Ascending aorta (tissue), 2 donors: Measurements from ENCODE around the gene CNNM2. TPM values are rescaled to one million over a fixed set of nuclear protein-coding genes. Genes with fewer than 3 reads are reported as not detected.

ENCODE experiments used
- DNase-seq, 2 donors: peaks; one replicate each; pipeline ENCODE4 v3.0.0-alpha.2; 2019; ENCODE audit warnings: low spot score in 2 of 2
- H3K27ac ChIP-seq, 2 donors: fragments of 200-600 bp; sonication (generic); one replicate each; pipeline ENCODE4 v1.5.1; 2016 to 2017; ENCODE audit warnings: mild to moderate bottlenecking in 1 of 2
- H3K27me3 ChIP-seq: fragments of 200-600 bp; sonication (generic); one replicate; pipeline ENCODE4 v1.5.1; 2017
- H3K36me3 ChIP-seq, 2 donors: fragments of 200-600 bp; sonication (generic); one replicate each; pipeline ENCODE4 v1.5.1; 2016
- H3K4me1 ChIP-seq, 2 donors: fragments of 200-600 bp; sonication (generic); one replicate each; pipeline ENCODE4 v1.5.1; 2016 to 2017; ENCODE audit warnings: mild to moderate bottlenecking in 1 of 2
- H3K4me3 ChIP-seq, 2 donors: fragments of 200-600 bp; sonication (generic); one replicate each; pipeline ENCODE4 v1.5.1; 2016 to 2017; ENCODE audit warnings: mild to moderate bottlenecking in 1 of 2
- H3K9me3 ChIP-seq, 2 donors: fragments of 200-600 bp; sonication (generic); one replicate each; pipeline ENCODE4 v1.5.1; 2016
- CTCF ChIP-seq, 3 experiments: fragments of 200-600 bp in 2 of 3; fragments of 450-650 bp in 1 of 3; sonication (generic) in 2 of 3; IDR thresholded peaks; one replicate each; pipeline ENCODE4 v1.5.1; 2016 to 2019; ENCODE audit warnings: antibody characterized with exemption in 3 of 3, mild to moderate bottlenecking in 1 of 3, moderate library complexity in 1 of 3
- intact Hi-C: fragments of 100-400 bp; cut with DNase I; formaldehyde crosslinking; loops from one replicate; pipeline ENCODE4 v1.15.1; 2023
- total RNA-seq: library from RNA; depleted of rRNA; stranded (reverse); fragments of >200 nt; gene quantifications from one replicate; pipeline ENCODE4 v1.1.0, GENCODE V29; 2016

CNNM2 gene
- total RNA-seq, 1 donor from 2014 or later, result 18.7 TPM

- no peak for DNase-seq
- H3K9me3 ChIP-seq, result no peaks in the 10 kb centered on the region
- intact Hi-C loops, result no loop called here
- H3K4me3 ChIP-seq, result no peak overlapping the region
- H3K36me3 ChIP-seq, result no peaks in the 10 kb centered on the region
- H3K4me1 ChIP-seq, result peaks cover 0 to 6% of the 10 kb centered on the region in 2 donors
- no peak for TF ChIP-seq CTCF (IDR thresholded peaks at IDR 0.05)
- no peaks in the 10 kb centered on the region for H3K27me3 ChIP-seq
- H3K27ac ChIP-seq, result no peak overlapping the region
These were observed 30.7 kb downstream of the CNNM2 start for GRCh38 chr10:102948786-102949185.

DNA sequence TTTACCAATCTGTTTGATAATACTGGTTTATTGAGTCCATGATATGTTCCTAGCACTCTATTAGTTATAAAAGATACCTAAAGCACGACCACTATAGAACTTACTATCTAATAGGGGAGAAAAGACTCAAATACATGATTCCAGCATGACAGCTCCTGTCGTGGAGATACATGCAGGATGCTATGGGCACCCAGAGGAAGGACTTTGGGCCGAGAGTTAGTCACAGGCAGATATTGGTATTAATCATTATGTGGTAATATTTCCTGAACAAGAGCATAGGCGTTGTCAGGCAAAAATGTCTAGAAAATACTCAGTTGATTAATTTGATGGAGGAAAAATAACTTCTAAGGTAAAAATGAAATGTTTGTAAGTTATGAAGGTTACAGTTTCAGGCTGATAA is 31.8 kb downstream of the CNNM2 start:
- no peak for DNase-seq
- Histone ChIP-seq H3K4me3 (no peak overlapping the region), H3K36me3 (no peaks in the 10 kb centered on the region), H3K27ac (no peak overlapping the region), H3K9me3 (no peaks in the 10 kb centered on the region), H3K27me3 (no peaks in the 10 kb centered on the region), H3K4me1 (peaks cover 0 to 6% of the 10 kb centered on the region in 2 donors)
- TF ChIP-seq CTCF (IDR thresholded peaks at IDR 0.05), result no peak
- intact Hi-C loops, result no loop called here

GRCh38 chr10:102951316-102951715 is 33.2 kb downstream of the CNNM2 start:
- Histone ChIP-seq H3K4me3 (no peak overlapping the region), H3K9me3 (no peaks in the 10 kb centered on the region), H3K36me3 (no peaks in the 10 kb centered on the region), H3K27ac (no peak overlapping the region), H3K4me1 (peaks cover 0 to 3% of the 10 kb centered on the region in 2 donors), H3K27me3 (no peaks in the 10 kb centered on the region)
- no peak for DNase-seq
- no peak for TF ChIP-seq CTCF (IDR thresholded peaks at IDR 0.05)
- intact Hi-C loops, result no loop called here

GRCh38 chr10:102959360-102959759 is 41.3 kb downstream of the CNNM2 start:
- no peak overlapping the region for H3K27ac ChIP-seq
- no peaks in the 10 kb centered on the region for H3K27me3 ChIP-seq
- no peaks in the 10 kb centered on the region for H3K36me3 ChIP-seq
- no peak for DNase-seq
- intact Hi-C loops, result no loop called here
- no peak overlapping the region for H3K4me3 ChIP-seq
- no peak for TF ChIP-seq CTCF (IDR thresholded peaks at IDR 0.05)
- H3K4me1 ChIP-seq, result peaks cover 0 to 2% of the 10 kb centered on the region in 2 donors
- no peaks in the 10 kb centered on the region for H3K9me3 ChIP-seq

- no peak overlapping the region for H3K4me3 ChIP-seq
- no peak overlapping the region for H3K27ac ChIP-seq
- no peak for DNase-seq
- H3K36me3 ChIP-seq, result no peaks in the 10 kb centered on the region
- H3K9me3 ChIP-seq, result no peaks in the 10 kb centered on the region
- H3K27me3 ChIP-seq, result no peaks in the 10 kb centered on the region
- peaks cover 0 to 2% of the 10 kb centered on the region in 2 donors for H3K4me1 ChIP-seq
- intact Hi-C loops, result no loop called here
- TF ChIP-seq CTCF (IDR thresholded peaks at IDR 0.05), result no peak
These were observed 42.1 kb downstream of the CNNM2 start for GRCh38 chr10:102960157-102960556.

GRCh38 chr10:102962267-102962666 is 44.2 kb downstream of the CNNM2 start:
- Histone ChIP-seq H3K4me1 (peaks cover 2% of the 10 kb centered on the region in 2 donors), H3K4me3 (no peak overlapping the region), H3K27ac (no peak overlapping the region), H3K9me3 (no peaks in the 10 kb centered on the region), H3K36me3 (no peaks in the 10 kb centered on the region), H3K27me3 (no peaks in the 10 kb centered on the region)
- intact Hi-C loops, result no loop called here
- no peak for DNase-seq
- TF ChIP-seq CTCF (IDR thresholded peaks at IDR 0.05), result no peak
